ENCODE measurements around the gene ZNRF3. TPM values are rescaled to one million over a fixed set of nuclear protein-coding genes. Genes with fewer than 3 reads are reported as not detected.
"Not testable (repeated sequence)": the region's sequence is repeated elsewhere in the genome, so short reads cannot be mapped to it uniquely, and the experiment has no call there.

ZNRF3 gene
- total and polyA plus RNA-seq, 7 donors: 2.2 to 8.5 (median 4.9) TPM

DNA sequence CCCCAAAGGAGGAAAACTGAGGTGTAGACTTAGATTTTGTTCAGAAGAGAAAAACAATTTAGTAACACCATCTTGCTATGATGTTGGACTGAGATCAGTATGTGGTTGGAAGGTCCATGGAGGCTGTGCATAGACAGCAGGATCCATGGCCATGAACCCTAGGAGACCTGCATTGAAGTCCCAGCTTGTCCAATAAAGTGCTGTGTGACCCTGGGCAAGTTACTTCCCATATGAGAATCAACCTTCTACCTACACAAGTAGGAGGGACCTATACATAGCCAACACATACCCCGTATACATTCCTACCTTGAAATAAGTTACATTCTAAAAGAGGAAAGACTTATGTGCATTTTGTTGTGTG lies 27.3 kb upstream of the ZNRF3 start:
- ATAC-seq: peak; percentile 13 to 34 (median 28)
- no peaks in the 10 kb centered on the region for H3K27me3 ChIP-seq (ENCODE audit: insufficient read depth in 3 of 3, low read length in 2 of 3)
- DNase-seq: no peak
- H3K4me1 ChIP-seq: peaks cover 15% of the 10 kb centered on the region
- no peaks in the 10 kb centered on the region for H3K36me3 ChIP-seq (ENCODE audit: insufficient read depth in 1 of 2, low read depth in 1 of 2)
- TF ChIP-seq, protein P1, sequence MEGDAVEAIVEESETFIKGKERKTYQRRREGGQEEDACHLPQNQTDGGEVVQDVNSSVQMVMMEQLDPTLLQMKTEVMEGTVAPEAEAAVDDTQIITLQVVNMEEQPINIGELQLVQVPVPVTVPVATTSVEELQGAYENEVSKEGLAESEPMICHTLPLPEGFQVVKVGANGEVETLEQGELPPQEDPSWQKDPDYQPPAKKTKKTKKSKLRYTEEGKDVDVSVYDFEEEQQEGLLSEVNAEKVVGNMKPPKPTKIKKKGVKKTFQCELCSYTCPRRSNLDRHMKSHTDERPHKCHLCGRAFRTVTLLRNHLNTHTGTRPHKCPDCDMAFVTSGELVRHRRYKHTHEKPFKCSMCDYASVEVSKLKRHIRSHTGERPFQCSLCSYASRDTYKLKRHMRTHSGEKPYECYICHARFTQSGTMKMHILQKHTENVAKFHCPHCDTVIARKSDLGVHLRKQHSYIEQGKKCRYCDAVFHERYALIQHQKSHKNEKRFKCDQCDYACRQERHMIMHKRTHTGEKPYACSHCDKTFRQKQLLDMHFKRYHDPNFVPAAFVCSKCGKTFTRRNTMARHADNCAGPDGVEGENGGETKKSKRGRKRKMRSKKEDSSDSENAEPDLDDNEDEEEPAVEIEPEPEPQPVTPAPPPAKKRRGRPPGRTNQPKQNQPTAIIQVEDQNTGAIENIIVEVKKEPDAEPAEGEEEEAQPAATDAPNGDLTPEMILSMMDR (IDR thresholded peaks at IDR 0.05): no peak
- H3K4me3 ChIP-seq: no peak overlapping the region
- intact Hi-C loops (cut with DNase I): loop anchor here (5.0 to 10.0 kb wide), 3 partner anchors 299 to 391 kb away; no protein-coding TSS in a partner anchor
- H3K9me3 ChIP-seq: no peaks in the 10 kb centered on the region
- WGBS, 3 donors: 95 to 96% (median 96%) methylated on average over 1 of the region's 1 CpG
- H3K27ac ChIP-seq: no peak overlapping the region

DNA sequence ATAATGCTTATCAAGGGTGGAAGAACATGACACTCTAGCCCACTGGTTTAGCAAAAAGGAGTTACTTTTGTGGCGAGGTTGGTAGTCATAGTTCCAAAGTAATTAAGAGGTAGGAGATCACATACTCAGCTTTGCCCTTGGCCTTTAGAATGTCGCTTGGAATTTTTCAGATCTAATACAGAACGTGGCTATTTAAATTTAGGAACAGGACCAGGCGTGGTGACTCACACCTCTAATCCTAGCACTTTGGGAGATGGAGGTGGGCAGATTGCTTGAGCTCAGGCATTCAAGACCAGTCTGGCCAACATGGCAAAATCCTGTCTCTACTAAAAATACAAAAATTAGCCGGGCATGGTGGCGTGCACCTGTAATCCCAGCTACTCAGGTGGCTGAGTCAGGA lies 26.1 kb upstream of the ZNRF3 start:
- ATAC-seq (peak; percentile 74 to 82 (median 76)), DNase-seq (no peak)
- Histone ChIP-seq H3K4me1 (peaks cover 15% of the 10 kb centered on the region), H3K4me3 (no peak overlapping the region), H3K27me3 (ENCODE audit: insufficient read depth in 3 of 3, low read length in 2 of 3) (no peaks in the 10 kb centered on the region), H3K27ac (no peak overlapping the region), H3K9me3 (no peaks in the 10 kb centered on the region), H3K36me3 (ENCODE audit: insufficient read depth in 1 of 2, low read depth in 1 of 2) (no peaks in the 10 kb centered on the region)
- 31 to 62% (median 37%) methylated on average over 6 of the region's 6 CpGs for WGBS, 3 donors
- TF ChIP-seq, protein P1 (IDR thresholded peaks at IDR 0.05): no peak
- intact Hi-C loops (cut with DNase I): loop anchor here (5.0 to 10.0 kb wide), 3 partner anchors 298 to 390 kb away; no protein-coding TSS in a partner anchor

DNA sequence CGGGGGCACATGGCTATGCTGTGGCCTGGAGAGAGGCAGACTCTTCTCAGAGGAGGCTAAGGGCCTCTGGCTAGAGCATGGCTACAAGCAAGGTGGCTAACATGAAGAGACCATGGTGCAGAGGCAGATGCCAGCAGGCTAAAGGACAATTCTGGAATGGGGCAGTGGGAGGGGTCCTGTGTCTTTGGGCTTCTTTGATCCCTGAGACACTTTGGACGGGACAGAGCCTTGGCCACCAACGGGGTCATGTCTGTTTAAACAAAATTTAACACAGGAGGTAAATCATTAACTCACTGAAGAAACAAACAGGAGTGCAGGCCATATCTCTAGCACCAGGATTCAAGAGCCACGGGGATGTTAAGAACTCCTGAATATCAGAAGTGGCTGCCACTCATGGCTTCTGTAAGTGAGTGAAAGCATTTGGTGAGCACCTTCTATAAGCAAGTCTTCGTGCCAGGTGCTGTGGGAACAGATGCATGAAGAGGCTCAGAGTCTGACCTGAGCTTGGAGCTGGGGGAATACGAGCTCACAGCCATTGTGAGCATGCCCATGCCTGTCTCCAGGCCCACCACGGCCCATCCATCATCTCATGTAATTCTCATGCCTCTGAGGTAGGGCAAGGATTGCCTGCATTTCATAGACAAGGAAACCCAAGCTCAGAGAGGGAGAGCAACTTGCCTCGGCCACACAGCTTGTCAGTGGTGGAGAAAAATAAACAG lies 18.3 kb upstream of the ZNRF3 start:
- no peak for ATAC-seq
- intact Hi-C loops (cut with DNase I): no loop called here
- 76 to 84% (median 82%) methylated on average over 8 of the region's 8 CpGs for WGBS, 3 donors

DNA sequence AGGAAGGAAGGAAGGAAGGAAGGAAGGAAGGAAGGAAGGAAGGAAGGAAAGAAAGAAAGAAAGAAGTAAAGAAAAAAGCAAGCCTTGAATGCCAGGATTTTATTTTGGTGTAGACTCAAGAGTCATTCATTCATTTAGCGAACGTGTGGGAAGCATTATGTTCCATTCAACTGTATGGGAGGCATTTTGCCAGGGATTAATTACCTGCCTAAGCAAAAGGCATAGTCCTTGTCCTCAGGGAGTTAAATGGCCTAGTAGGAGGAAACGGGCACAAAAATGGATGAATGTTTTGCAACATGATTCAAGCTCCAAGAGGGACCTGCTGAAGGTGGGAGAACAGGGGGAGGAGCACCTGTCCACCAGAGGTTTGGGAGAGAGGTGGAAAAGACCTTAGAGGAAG lies 16.2 kb upstream of the ZNRF3 start:
- H3K27ac ChIP-seq: no peak overlapping the region
- no peaks in the 10 kb centered on the region for H3K36me3 ChIP-seq (ENCODE audit: insufficient read depth in 1 of 2, low read depth in 1 of 2)
- ATAC-seq: no peak
- H3K4me3 ChIP-seq: no peak overlapping the region
- no peaks in the 10 kb centered on the region for H3K9me3 ChIP-seq
- H3K4me1 ChIP-seq: no peaks in the 10 kb centered on the region
- no peak for DNase-seq
- TF ChIP-seq, protein P1 (IDR thresholded peaks at IDR 0.05): no peak
- WGBS, 3 donors: 50 to 64% (median 58%) methylated on average over 3 of the region's 3 CpGs
- no peaks in the 10 kb centered on the region for H3K27me3 ChIP-seq (ENCODE audit: insufficient read depth in 3 of 3, low read length in 2 of 3)
- intact Hi-C loops (cut with DNase I): no loop called here

More for the DNA sequence above, 18.3 kb upstream of the ZNRF3 start:
- no peaks in the 10 kb centered on the region for H3K36me3 ChIP-seq (ENCODE audit: insufficient read depth in 1 of 2, low read depth in 1 of 2)
- TF ChIP-seq, protein P1 (IDR thresholded peaks at IDR 0.05): no peak
- no peaks in the 10 kb centered on the region for H3K4me1 ChIP-seq
- DNase-seq: no peak
- no peak overlapping the region for H3K27ac ChIP-seq
- no peaks in the 10 kb centered on the region for H3K27me3 ChIP-seq (ENCODE audit: insufficient read depth in 3 of 3, low read length in 2 of 3)
- H3K9me3 ChIP-seq: no peaks in the 10 kb centered on the region
- H3K4me3 ChIP-seq: no peak overlapping the region

DNA sequence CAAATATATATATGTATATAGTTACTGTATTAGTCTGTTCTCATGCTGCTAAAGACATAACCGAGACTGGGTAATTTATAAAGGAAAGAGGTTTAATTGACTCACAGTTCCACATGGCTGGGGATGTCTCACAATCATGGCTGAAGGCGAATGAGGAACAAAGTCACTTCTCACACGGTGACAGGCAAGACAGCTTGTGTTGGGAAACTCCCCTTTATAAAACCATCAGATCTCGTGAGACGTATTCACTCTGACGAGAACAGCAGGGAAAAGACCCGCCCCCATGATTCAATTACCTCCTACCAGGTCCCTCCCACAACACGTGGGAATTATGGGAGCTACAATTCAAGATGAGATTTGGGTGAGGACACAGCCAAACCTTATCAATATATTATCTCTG lies 15.0 kb upstream of the ZNRF3 start:
- WGBS, 3 donors: 74 to 77% (median 77%) methylated on average over 8 of the region's 8 CpGs
- not testable (repeated sequence) for H3K9me3 ChIP-seq, DNase-seq

More for the DNA sequence above, 15.0 kb upstream of the ZNRF3 start:
- ATAC-seq; H3K27ac ChIP-seq; H3K4me3 ChIP-seq; H3K27me3 ChIP-seq (ENCODE audit: insufficient read depth in 3 of 3, low read length in 2 of 3); intact Hi-C loops (cut with DNase I); H3K4me1 ChIP-seq; H3K36me3 ChIP-seq (ENCODE audit: insufficient read depth in 1 of 2, low read depth in 1 of 2): not testable (repeated sequence)
